Amygdala (tissue), 56 donors: ENCODE data around the gene FOXP2.

Experiments
- DNase-seq, 56 donors: peaks; one replicate each; lab custom pipeline; 2025; lab: John Stamatoyannopoulos, UW

Gene FOXP2

GRCh38 chr7:114695182-114695581, 280.6 kb downstream of the FOXP2 start:
- DNase-seq: no peak

DNA sequence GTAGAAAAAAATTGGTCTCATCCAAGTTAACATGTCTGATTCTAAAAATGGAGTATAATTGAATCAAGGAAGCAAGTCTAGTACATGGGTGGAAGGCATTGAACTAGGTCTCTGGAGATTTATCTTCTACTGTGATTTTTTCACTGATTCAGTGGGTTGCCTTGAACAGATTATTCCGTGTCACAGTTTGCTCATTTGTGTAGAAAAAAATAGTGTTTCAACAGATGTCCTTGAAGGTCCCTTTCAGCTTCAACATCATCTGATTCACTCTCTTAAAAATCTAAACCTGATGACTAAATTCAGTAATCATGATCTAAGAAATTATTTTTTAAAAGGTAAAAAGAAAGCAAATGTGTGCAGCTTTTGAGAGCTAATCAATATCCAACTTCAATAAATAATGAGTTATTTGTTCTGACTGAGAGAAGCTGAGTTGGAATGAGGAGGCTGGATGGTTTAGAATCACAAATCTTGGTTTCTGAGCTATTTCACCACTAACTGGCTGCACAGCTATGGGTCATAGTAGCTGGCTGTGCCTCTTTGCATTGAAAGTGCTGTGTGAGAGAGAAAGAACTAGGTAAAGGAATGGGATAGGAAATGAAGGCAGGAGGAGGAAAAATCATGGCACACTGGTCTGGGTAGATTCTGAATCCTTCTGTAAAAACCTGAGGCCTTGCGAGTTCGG, 285.8 kb downstream of the FOXP2 start:
- DNase-seq: no peak

DNA sequence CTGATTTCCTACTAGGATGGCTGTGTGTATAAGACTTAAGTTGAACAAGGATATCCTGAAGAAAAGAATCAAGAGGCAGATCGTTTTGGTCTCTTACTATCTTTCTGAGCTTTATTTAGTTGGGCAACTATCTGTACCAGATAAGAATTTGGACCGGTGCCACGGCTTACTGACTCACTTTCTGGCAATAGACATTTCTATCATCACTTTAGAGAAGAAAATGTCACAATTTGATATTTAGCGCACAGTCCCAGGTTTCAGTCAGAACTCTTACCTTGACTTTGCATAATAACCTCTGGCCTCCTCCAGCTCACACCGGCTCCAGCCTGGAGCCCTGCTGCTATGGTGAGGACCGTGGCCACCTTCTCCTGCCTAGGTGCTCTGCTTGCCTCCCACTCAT, 289.1 kb downstream of the FOXP2 start:
- DNase-seq: peak in 9 of 56 donors; percentile 3 to 36 (median 13)

DNA sequence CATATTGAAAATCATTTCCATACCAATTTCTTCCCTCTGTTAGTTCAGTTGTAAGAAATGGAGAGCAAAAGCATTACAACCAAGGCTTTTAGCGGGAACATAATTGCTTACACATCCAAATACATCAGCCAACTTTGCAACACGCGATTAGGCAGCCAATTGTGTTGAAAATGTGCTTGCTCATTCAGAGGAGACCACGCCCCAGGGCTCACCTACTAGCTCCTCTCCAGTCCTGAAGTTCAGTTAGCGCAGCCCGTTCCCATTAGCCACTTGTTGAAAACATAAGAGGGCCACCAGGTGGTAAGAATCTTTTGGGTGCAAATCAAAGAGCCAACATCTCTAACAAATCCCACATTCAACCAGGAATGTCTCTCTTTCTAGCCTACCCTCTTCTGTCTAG, 294.0 kb downstream of the FOXP2 start:
- DNase-seq: no peak

DNA sequence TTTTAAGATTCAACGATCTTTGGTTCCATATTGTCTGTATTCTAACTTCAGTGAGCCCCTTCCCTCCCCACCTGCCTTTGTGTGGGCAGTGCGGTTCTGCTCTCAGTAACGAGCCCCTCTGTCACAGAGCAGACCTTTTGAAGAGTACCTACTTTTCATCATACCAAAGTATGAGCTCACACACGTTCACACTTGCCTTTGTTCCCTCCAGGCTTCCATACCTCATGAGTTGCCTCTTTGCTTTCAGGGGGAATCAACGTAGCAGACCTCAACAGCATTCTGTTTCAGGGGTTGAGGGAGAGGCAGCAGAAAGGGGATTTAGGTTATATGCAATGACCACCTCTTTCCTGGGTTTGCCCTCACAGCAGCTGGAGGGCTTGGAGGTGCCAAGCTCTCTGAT, 295.9 kb downstream of the FOXP2 start:
- no peak for DNase-seq

DNA sequence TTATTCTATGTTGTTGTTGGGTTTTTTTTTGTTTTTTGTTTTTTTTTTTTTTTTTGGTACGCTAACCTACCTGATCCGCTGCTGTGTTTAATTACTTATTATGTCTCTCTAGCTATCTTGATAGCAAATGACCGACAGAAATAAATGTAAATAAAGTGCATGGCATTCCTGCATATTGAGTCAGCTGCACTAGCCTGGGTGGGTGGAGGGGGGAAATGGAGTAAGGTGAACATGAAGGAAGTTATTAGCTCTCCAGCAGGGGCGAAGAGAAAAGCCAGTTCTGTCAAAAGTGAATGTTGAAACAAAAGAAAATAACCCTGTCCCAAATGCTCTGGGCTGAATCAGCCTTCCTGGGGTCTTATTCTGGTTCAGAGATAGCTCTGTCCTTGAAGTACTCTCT, 296.6 kb downstream of the FOXP2 start:
- no peak for DNase-seq

DNA sequence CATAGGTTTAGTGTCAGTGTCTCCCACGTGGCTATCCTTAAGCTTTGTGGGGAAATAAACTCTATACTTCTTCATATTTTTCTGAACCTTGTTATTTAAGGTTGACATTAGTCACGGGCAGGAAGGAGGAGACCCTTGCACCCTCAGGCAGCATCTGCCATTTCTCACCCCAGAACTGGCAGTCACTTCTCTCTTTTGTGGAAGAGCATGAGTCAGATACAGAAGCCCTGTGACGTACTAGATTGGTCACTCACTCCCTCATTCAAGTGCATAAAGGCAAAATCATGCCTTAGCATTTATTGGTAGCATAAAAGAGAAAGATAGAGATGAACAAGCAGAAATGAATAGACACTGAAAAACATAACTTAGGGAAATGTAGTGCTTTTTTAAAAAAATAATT, 301.3 kb downstream of the FOXP2 start:
- DNase-seq: no peak

GRCh38 chr7:114718861-114719260, 304.2 kb downstream of the FOXP2 start:
- DNase-seq: no peak

DNA sequence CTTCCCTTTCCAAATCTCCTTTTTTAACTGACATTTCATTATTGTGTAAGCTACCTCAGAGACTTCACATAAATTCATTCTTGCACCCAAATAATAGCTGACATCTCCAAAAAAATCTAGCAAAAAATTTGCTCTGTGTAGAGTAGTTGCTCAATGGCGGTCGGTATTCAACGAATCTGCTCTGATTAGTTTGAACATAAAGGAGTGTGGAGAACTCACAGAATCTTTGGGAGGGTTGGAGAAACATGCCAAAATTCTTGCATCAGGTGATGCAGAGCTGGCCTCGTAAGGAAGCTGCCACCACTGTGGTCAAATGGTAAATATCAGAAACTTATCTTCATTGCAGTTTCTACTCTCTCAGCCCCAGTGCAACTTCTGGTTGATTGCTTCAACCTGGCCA, 306.1 kb downstream of the FOXP2 start:
- DNase-seq: no peak

DNA sequence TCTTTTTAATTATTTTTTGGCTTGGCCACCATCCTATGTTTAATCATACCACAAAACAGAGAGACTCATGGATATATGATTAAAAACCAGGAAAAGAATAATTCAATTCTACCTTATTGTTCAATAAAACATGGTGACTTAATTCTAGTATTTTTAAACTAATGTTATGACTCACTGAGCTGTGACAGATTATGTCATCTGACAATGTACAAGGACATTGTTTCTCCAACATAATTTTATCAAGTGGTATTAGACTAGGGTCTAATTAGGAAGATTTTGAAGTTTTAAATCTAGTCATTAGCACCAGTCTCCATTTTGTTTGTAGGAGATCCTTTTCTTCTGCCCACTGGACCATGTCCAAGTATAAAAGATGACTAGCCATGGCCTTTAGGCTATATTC, 307.9 kb downstream of the FOXP2 start:
- no peak for DNase-seq

DNA sequence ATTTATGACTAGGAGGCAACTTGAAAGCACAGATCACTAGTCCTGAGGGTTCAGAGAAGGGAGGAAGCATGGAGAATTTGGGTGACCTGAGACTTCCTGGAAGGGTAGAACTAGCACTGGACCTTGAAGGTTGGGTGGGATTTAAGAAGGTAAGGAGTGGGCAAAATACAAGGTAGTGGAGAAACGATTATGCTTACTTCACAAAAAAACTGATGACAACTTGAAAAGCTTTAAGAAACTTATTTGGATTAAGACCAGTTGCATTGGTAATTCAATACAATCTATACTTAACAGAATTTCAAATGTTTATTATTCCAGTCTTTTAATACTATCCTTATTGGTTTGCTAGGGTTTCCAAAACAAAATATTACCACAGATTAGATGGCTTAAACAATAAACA, 308.7 kb downstream of the FOXP2 start:
- DNase-seq: no peak

DNA sequence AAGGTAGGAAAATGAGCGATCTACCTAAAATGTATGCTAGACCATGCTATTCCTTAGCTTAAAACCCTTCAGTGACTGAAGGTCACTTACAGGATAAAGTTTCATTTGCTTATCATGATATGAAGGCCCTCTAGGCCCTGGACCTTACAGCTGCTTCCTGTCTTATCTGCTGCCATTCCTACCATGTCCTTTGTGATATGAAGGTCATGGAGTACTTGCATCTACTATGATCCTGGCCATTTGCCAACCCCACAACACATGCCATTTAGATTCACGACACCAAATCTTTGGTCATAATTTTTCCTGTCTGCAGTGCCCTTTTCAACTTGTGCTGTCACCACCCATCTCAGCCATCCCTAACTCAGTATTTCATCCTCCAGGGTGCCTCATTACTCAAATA, 325.5 kb downstream of the FOXP2 start:
- no peak for DNase-seq

DNA sequence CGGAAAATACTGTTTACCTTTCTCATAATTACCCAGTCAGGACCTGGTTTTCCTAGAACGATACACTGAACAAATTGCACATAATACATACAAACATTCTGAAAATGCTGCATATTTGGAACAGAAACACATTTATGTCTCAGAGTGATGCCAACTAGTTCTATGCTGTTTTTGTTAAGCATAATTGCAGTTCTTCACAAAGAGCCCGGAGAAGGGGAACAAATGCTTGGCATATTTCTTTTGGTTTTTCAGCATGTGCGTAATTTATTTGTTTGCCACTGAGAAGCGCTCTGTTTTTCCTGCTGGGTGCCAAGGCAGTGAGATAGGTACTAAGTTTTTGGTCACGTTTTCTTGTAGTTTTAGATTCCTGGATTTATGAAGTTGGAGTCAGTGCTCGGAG, 326.3 kb downstream of the FOXP2 start:
- no peak for DNase-seq

DNA sequence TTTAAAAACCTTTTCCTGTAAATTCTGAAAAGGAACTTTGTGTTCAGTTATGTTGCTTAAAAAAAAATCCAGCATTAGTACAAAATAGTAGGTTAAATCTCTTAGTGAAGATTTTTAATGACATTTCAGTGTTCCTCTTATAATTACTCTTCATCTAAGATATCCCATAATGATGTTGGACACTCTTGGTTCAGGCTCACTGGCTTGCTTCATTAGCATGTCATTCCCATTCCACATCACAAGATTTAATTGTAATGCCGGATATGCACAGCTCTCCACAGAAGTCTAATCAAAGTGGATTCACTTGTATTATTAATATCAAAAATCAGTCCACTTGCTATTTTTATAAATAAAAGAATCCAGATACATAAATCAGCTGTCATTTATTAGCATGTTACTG, 327.3 kb downstream of the FOXP2 start:
- DNase-seq: no peak
